DND-41 (cell line): ENCODE results near the gene CH25H.
"Not testable (repeated sequence)": the region's sequence is repeated elsewhere in the genome, so short reads cannot be mapped to it uniquely, and the experiment has no call there.

Experiments
- ATAC-seq: fragments of 200-7000 bp; cut with Tn5 transposase; 3 replicates; pipeline ENCODE4 v1.9.1; 2021; ENCODE audit warnings: low read depth; ENCODE audit not compliant: insufficient read depth
- DNase-seq: peaks from one replicate; pipeline ENCODE4 v3.0.0-alpha.2; 2020
- H2AFZ ChIP-seq: 2 replicates; pipeline ENCODE4 v1.6.0; 2012; ENCODE audit warnings: low read depth, low read length
- H3K27ac ChIP-seq: 2 replicates; pipeline ENCODE4 v1.5.1; 2012; ENCODE audit warnings: low read length, inconsistent platforms
- H3K27me3 ChIP-seq: fragments of 200-600 bp; sonication (generic); 2 replicates; pipeline ENCODE4 v1.6.0; 2012; ENCODE audit warnings: low read length, mild to moderate bottlenecking, inconsistent platforms; ENCODE audit not compliant: insufficient read depth, poor library complexity
- H3K36me3 ChIP-seq: 2 replicates; pipeline ENCODE4 v1.5.1; 2012; ENCODE audit warnings: low read length, inconsistent platforms; ENCODE audit not compliant: insufficient read depth
- H3K4me1 ChIP-seq: 2 replicates; pipeline ENCODE4 v1.5.1; 2012; ENCODE audit warnings: mild to moderate bottlenecking, low read length; ENCODE audit not compliant: insufficient read depth
- H3K4me2 ChIP-seq: 2 replicates; pipeline ENCODE4 v1.6.0; 2012; ENCODE audit warnings: mild to moderate bottlenecking, moderate library complexity, low read length, inconsistent platforms; ENCODE audit not compliant: insufficient read depth
- H3K4me3 ChIP-seq, 2 experiments: fragments of 200-600 bp in 1 of 2; shearing (Covaris generic) in 1 of 2; 2 replicates each; pipeline ENCODE4 v1.5.1; 2012 to 2016; ENCODE audit warnings: inconsistent platforms in 2 of 2, low read length in 2 of 2, mild to moderate bottlenecking in 2 of 2, low read depth in 1 of 2, moderate library complexity in 1 of 2
- H3K79me2 ChIP-seq: 2 replicates; pipeline ENCODE4 v1.6.0; 2012; ENCODE audit warnings: low read length, inconsistent platforms; ENCODE audit not compliant: insufficient read depth
- H3K9ac ChIP-seq: 2 replicates; pipeline ENCODE4 v1.6.0; 2012; ENCODE audit warnings: low read depth, mild to moderate bottlenecking, inconsistent platforms, low read length, moderate library complexity
- H3K9me3 ChIP-seq: 2 replicates; pipeline ENCODE4 v1.5.1; 2012; ENCODE audit warnings: low read length, moderate library complexity, mild to moderate bottlenecking, inconsistent platforms; ENCODE audit not compliant: insufficient read depth, severe bottlenecking
- H4K20me1 ChIP-seq: 2 replicates; pipeline ENCODE4 v1.6.0; 2012; ENCODE audit warnings: low read length; ENCODE audit not compliant: insufficient read depth
- EZH2 ChIP-seq: IDR thresholded peaks from 3 replicates; pipeline ENCODE4 v1.6.1; 2012; ENCODE audit warnings: borderline replicate concordance, low read depth, mild to moderate bottlenecking, moderate library complexity, low read length, inconsistent platforms; ENCODE audit not compliant: severe bottlenecking
- TF ChIP-seq, protein P1 (sequence below): IDR thresholded peaks from 2 replicates; pipeline ENCODE4 v1.5.1; 2012; ENCODE audit warnings: borderline replicate concordance, low read length, moderate library complexity, mild to moderate bottlenecking; ENCODE audit not compliant: poor library complexity, severe bottlenecking; ENCODE audit errors: extremely low read depth

CH25H gene

DNA sequence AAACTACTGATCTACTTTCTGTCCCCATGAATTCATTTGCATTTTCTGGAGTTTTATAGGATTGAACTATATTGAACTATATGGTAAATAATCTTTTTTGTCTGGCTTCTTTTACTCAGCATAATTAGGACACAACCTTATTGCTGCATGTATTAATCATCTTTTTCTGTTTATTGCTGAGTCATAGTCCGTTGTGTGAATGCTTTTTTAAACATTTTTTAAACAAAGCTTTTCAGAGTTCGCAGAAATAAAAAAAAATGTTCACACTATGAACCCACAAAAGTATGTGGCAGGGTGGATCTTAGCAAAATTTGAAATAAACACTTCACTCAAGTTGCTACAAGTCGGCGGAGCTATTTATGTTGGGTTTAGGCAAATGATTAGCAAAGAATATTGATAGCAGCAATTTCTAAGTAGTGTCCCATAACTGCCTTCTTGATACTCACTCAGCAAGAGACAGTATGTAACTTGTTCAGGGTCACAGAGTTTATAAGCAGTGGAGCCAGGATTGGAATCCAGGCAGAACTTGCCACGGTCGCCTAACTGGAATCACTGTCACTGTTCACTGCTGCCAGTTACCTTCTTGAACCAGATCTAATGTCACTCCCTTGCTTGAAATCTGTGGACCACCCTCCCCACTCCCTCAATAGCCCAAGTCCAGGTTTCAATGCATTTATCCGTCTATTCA lies 5.6 kb downstream of the CH25H start:
- no peaks in the 10 kb centered on the region for H4K20me1 ChIP-seq
- H3K4me3 ChIP-seq = no peak overlapping the region
- no peak overlapping the region for H2AFZ ChIP-seq
- H3K4me2 ChIP-seq = no peak overlapping the region
- peaks cover 30% of the 10 kb centered on the region for H3K27me3 ChIP-seq
- DNase-seq (no peak), ATAC-seq (no peak)
- H3K9ac ChIP-seq = no peak overlapping the region
- H3K4me1 ChIP-seq = peaks cover 3% of the 10 kb centered on the region
- no peaks in the 10 kb centered on the region for H3K9me3 ChIP-seq
- H3K27ac ChIP-seq = no peak overlapping the region
- H3K79me2 ChIP-seq = no peaks in the 10 kb centered on the region
- no peaks in the 10 kb centered on the region for H3K36me3 ChIP-seq
- TF ChIP-seq EZH2 = no peak
- TF ChIP-seq, protein P1, sequence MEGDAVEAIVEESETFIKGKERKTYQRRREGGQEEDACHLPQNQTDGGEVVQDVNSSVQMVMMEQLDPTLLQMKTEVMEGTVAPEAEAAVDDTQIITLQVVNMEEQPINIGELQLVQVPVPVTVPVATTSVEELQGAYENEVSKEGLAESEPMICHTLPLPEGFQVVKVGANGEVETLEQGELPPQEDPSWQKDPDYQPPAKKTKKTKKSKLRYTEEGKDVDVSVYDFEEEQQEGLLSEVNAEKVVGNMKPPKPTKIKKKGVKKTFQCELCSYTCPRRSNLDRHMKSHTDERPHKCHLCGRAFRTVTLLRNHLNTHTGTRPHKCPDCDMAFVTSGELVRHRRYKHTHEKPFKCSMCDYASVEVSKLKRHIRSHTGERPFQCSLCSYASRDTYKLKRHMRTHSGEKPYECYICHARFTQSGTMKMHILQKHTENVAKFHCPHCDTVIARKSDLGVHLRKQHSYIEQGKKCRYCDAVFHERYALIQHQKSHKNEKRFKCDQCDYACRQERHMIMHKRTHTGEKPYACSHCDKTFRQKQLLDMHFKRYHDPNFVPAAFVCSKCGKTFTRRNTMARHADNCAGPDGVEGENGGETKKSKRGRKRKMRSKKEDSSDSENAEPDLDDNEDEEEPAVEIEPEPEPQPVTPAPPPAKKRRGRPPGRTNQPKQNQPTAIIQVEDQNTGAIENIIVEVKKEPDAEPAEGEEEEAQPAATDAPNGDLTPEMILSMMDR = no peak

DNA sequence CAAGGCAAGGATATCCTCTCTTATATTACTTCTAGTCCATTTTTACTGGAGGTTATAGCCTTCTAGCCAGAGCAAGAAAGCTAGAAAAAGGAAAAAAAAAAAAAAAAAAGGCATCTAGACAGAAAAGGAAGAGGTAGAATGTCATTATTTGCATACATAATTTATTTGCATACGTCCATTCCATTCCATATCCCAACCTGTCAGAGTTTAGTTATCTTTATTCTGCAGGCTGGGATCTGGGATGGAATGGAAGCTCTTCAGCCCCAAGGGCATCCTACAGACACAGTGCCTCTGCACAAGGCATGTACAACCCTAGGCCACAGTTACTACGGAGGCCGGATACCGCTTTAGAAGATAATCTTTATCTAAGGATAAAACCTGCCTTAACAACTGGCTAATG lies 9.6 kb downstream of the CH25H start:
- ATAC-seq = no peak

DNA sequence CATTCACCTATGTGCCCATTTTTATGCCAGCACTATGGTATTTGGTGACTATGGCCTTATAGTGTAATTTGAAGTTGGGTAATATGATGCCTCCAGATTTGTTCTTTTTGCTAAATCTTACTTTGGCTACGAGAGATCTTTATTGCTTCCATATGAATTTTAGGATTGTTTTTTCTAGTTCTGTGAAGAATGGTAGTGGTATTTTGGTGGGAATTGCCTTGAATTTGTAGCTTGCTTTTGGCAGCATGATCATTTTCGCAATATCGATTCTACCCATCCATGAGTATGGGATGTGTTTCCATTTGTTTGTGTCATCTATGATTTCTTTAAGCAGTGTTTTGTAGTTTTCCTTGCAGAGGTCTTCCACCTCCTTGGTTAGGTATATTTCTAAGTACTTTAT lies 15.8 kb downstream of the CH25H start:
- not testable (repeated sequence) for H3K79me2 ChIP-seq, H2AFZ ChIP-seq, H3K27me3 ChIP-seq, H3K9ac ChIP-seq, H4K20me1 ChIP-seq, H3K4me3 ChIP-seq, H3K27ac ChIP-seq, H3K9me3 ChIP-seq, H3K4me2 ChIP-seq, DNase-seq, H3K4me1 ChIP-seq, ATAC-seq, H3K36me3 ChIP-seq

More for the DNA sequence above, 9.6 kb downstream of the CH25H start:
- H3K36me3 ChIP-seq = no peaks in the 10 kb centered on the region
- TF ChIP-seq, protein P1 = no peak
- no peak for TF ChIP-seq EZH2
- no peak overlapping the region for H3K9ac ChIP-seq
- H3K4me2 ChIP-seq = no peak overlapping the region
- no peak for DNase-seq
- no peak overlapping the region for H3K4me3 ChIP-seq
- no peak overlapping the region for H2AFZ ChIP-seq
- H3K4me1 ChIP-seq = no peaks in the 10 kb centered on the region
- H3K9me3 ChIP-seq = no peaks in the 10 kb centered on the region
- no peak overlapping the region for H3K27ac ChIP-seq
- H3K79me2 ChIP-seq = no peaks in the 10 kb centered on the region
- H3K27me3 ChIP-seq = peaks cover 4% of the 10 kb centered on the region
- no peaks in the 10 kb centered on the region for H4K20me1 ChIP-seq

DNA sequence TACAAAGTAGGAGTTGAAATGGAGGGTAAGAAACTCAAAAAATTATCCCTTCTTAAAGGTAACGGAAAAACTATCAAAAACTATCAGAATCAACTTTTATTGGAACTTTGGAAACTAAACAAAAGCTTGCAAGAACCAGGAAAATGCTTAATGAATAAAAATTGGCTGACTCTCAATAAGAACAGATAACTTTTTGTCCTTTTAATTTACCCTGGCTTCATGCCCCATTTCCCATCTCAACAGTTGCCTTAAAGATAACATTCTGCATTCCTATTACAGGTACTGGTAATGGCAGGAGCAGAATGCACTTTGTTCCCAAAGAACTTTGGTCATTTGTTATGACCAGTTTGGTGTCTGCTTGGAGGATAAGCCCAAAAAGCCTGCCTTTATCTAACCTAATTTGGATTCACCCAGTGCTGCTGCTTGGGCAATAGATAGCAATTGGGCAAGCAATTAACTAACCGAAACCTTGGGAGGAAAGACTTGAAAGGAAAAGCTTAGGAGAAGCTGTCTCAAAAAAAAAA lies 17.8 kb downstream of the CH25H start:
- no peak for TF ChIP-seq EZH2
- TF ChIP-seq, protein P1 = no peak
- no peak overlapping the region for H3K4me3 ChIP-seq
- ATAC-seq (no peak), DNase-seq (no peak)
- no peaks in the 10 kb centered on the region for H3K9me3 ChIP-seq
- H3K4me1 ChIP-seq = no peaks in the 10 kb centered on the region
- no peaks in the 10 kb centered on the region for H3K36me3 ChIP-seq
- peaks cover 4% of the 10 kb centered on the region for H3K27me3 ChIP-seq
- H3K9ac ChIP-seq = no peak overlapping the region
- no peaks in the 10 kb centered on the region for H4K20me1 ChIP-seq
- no peaks in the 10 kb centered on the region for H3K79me2 ChIP-seq
- H3K27ac ChIP-seq = no peak overlapping the region
- H2AFZ ChIP-seq = no peak overlapping the region
- H3K4me2 ChIP-seq = no peak overlapping the region
